ENCODE measurements around the gene TTC39B.

Gene TTC39B

DNA sequence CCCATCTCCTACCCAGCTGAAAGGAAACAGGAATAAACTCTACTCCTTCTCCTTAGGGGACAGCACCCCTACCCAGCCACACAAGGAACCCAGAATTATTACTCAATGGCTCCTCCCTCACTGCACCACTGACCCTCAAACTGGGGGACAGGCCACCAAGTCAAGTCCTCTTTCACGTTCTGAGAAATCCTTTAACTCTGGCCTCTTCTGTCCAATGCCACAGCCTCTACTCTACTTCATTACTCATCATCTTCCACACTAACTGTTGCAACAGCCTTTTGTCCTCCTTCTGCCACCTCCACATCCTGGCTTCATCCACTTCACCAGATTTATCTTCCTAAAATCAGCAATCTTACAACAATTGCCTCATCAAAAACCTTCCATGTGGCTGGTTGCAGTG is 6.8 kb downstream of the TTC39B start:
- DNase-seq: no peak

- DNase-seq: peak in 1 of 2 donors; percentile 57
Measured at GRCh38 chr9:15299374-15299939, 7.6 kb downstream of the TTC39B start.

GRCh38 chr9:15298362-15298761 is 8.7 kb downstream of the TTC39B start:
- no peak for DNase-seq

- DNase-seq: no peak
Measured at GRCh38 chr9:15295761-15296405, 11.1 kb downstream of the TTC39B start.

- no peak for DNase-seq
Measured at GRCh38 chr9:15294604-15295003, 12.4 kb downstream of the TTC39B start.

GRCh38 chr9:15293804-15294316 is 13.2 kb downstream of the TTC39B start:
- DNase-seq: no peak

DNA sequence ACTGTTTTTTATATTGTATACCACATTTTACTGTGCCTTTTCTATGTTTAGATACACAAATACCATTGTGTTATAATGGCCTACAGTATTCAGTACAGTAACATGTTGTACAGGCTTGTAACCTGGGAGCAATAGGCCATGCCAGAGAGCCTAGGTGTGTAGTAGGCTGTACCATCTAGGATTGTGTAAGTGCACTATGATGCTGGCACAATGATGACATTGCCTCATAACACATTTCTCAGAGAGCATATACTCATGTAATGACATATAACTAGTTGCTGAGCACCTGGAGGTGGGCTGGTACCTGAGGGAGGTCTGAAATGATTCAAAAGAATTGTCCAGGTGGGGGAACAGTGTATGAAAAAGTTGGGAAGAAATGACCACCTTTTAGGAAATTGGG is 13.9 kb downstream of the TTC39B start:
- no peak for DNase-seq

- DNase-seq: no peak
Measured at GRCh38 chr9:15289603-15290002, 17.4 kb downstream of the TTC39B start.

DNA sequence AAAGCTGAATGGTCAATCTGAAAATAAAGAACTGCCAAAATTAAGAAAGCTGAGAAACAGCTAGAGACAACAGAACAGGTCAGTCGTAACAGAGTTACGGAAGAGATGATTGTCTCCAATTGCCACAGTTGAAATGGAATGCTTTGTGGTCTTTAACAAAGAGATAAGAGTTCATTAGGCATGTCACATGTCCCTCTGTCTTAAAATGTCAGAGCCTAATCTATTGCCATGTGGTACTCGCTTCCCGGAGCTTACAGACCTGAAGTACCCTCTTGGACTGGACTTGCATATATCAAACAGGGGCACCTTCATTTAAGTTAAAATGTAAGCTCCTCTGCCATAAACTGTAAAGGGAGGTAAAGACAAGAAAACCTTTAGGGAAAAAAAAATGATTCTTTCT is 19.7 kb downstream of the TTC39B start:
- DNase-seq: no peak

- no peak for DNase-seq
Measured at GRCh38 chr9:15286161-15286821, 20.7 kb downstream of the TTC39B start.

DNA sequence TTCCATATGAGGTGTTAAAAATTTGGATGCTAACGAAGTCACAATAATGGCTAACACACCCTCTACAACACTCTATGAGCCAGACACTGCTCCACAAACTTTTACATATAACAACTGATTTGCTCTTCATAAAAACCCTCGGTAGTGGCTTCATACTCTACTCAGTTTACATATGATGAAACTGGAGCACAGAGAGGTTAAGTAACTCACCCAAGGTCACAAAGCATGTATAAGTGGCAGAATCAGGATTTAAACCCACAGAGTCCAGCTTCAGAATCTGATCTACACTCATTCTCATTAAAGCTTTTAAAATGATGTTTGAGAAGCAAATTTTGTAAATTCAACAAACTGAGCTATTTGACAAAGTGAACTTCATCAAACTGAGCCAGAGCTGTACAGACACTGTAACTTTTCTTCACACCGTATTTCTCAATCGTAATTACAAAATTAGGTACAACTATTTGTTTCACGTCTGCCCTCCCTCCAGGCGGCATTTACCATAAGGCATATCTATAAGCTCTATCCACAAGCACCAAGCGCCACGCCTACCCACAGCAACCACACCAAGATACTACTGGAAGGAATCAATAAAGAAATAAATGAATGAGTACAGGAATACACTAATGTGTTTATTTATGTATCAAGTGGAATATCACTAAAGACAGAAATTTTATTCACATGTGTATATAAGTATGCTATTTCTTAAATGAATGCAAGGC is 24.3 kb downstream of the TTC39B start:
- no peak for DNase-seq

DNA sequence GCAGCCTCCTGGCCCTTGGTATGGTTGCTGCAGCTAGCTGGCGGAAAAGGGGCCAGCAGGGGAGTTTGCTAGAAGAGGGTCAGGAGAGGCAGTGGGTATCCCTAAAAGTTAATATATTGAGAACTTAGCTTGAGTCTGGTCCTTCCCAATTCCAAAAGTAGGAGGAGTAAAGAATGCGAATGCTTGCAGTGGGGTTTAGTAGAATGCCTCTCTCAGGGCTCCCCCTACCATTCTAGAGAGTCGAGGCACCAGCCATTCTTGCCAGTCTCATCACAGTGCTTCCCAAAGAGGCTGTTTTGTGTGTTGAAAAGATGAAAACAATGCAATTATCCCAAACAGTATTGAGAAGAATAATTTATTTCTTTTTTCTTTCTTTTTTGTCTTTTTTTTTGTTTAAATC is 26.4 kb downstream of the TTC39B start:
- DNase-seq: no peak

GRCh38 chr9:15278839-15279238 is 28.2 kb downstream of the TTC39B start:
- DNase-seq: no peak

GRCh38 chr9:15278091-15278687 is 28.8 kb downstream of the TTC39B start:
- DNase-seq: no peak

GRCh38 chr9:15277400-15278090 is 29.5 kb downstream of the TTC39B start:
- no peak for DNase-seq

- DNase-seq: no peak
Measured at GRCh38 chr9:15276328-15276938, 30.6 kb downstream of the TTC39B start.

GRCh38 chr9:15274425-15274824 is 32.6 kb downstream of the TTC39B start:
- DNase-seq: no peak

DNA sequence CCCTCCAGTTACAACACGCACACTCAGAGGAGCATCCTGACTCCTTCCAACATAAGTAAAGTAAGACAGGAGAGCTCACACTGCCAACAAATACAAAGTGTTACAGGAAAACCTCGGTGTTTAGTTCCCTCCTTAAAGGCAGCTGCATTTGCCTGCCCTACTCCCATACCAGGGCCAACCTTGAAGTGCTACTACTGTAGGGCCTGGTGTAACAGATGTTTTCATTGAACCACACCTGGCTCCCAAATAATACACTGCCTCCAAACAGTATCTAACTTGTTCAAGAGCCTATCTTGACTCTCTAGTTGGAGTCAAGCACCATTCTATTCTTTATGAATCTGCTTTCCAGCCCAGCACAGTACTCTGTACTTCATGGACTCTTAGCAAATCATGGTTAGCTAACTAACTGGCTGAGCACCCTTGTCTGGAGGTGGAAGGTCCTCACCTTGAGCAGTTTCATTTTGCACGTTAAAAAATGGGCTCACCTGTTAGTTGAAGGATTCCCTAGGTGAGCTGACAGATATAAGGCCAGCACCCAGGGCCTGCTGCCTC is 34.6 kb downstream of the TTC39B start:
- no peak for DNase-seq

GRCh38 chr9:15271403-15271802 is 35.6 kb downstream of the TTC39B start:
- DNase-seq: no peak

DNA sequence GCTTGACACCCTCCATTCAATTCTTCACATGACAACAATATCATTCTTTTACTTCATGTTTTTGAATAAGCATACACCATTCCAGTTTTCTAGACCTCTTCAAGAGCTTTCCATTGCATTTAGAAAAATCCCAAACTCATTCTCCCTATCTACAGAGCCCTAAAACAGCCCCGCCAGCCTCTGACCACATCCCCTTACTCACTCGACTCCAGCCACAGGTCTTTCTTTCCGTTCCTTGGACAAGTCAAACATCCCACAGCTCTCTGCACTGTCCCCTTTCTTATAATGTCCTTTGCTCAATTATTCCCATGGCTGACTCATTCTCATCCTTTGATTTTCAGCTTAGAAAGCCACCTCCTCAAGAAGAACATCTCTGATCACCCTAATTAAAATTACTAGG is 38.2 kb downstream of the TTC39B start:
- DNase-seq: no peak

- no peak for DNase-seq
Measured at GRCh38 chr9:15268317-15268716, 38.7 kb downstream of the TTC39B start.

- DNase-seq: no peak
Measured at GRCh38 chr9:15264918-15265317, 42.1 kb downstream of the TTC39B start.
